K562 (cell line): ENCODE data around the gene TCF4.

Experiments used
- CEBPB ChIP-seq: fragments of 450-650 bp; IDR thresholded peaks from 2 replicates; pipeline ENCODE4 v1.6.1; 2016; ENCODE audit warnings: missing genetic modification characterization, missing compliant biosample characterization
- ELF4 ChIP-seq: fragments of 450-650 bp; formaldehyde crosslinking; IDR thresholded peaks from 2 replicates; pipeline ENCODE4 v1.4.0; 2022; ENCODE audit warnings: missing genetic modification characterization
- EZH2 ChIP-seq: IDR thresholded peaks from 2 replicates; pipeline ENCODE4 v1.6.1; 2012; ENCODE audit warnings: low read depth, mild to moderate bottlenecking, inconsistent platforms, low read length, borderline replicate concordance
- MCM2 ChIP-seq: fragments of 450-650 bp; IDR thresholded peaks from 2 replicates; pipeline ENCODE4 v1.6.1; 2017; ENCODE audit warnings: low read depth, mild to moderate bottlenecking
- POLR2AphosphoS5 ChIP-seq: IDR thresholded peaks from 2 replicates; pipeline ENCODE4 v1.6.1; 2011; ENCODE audit warnings: mild to moderate bottlenecking, low read depth, low read length, moderate library complexity; ENCODE audit not compliant: control insufficient read depth, insufficient read depth
- SETDB1 ChIP-seq: IDR thresholded peaks from one replicate; pipeline ENCODE4 v1.6.1; 2012; ENCODE audit warnings: low read length, control low read depth, inconsistent platforms
- TF ChIP-seq, protein P1 (sequence below): sonication (generic); formaldehyde crosslinking; IDR thresholded peaks from 2 replicates; pipeline ENCODE4 v1.9.0; 2022; ENCODE audit warnings: mild to moderate bottlenecking, missing genetic modification reagents
- TF ChIP-seq, protein P2 (sequence below): sonication (generic); formaldehyde crosslinking; IDR thresholded peaks from 2 replicates; pipeline ENCODE4 v1.8.1; 2022; ENCODE audit warnings: missing genetic modification reagents

DNA sequence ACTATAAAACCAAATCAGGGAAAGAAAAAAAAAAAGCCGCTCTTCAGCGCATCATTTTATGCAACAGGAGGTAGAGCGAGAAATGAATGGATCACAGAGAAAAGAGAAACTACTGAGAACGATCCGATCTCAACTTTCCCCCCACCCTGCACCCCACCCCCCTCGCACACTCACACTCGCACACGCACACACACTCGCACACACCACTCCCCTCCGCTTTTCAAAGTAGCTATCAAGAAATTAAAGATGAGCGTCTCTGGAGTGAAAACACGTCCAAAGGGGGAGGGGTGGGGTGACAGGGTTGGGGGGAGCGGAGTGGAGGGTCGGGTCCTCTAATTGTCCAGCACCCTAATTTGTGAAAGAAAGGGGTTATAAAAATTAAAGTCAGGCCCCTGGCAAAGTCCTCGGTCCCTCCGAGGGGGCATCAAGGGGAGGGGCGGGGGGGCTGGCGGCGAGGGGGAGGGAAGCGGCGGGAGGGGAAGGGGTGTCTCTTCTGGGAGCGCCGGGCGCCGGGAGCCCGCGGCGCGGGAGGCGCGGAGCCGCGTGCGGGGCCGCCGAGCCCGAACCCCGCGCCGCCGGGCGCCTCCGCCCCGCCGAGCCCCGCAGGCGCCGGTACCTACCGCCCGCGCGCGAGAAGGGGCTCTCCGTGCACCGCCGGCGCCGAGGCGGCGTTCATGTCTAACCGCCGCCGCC lies 428 bp downstream of the TCF4 start:
- no peak for TF ChIP-seq MCM2
- TF ChIP-seq, protein P1, sequence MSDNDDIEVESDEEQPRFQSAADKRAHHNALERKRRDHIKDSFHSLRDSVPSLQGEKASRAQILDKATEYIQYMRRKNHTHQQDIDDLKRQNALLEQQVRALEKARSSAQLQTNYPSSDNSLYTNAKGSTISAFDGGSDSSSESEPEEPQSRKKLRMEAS, result no peak
- TF ChIP-seq POLR2AphosphoS5, result no peak
- TF ChIP-seq EZH2, result no peak
- TF ChIP-seq CEBPB (tag), result no peak
- TF ChIP-seq SETDB1, result no peak
- TF ChIP-seq, protein P2, sequence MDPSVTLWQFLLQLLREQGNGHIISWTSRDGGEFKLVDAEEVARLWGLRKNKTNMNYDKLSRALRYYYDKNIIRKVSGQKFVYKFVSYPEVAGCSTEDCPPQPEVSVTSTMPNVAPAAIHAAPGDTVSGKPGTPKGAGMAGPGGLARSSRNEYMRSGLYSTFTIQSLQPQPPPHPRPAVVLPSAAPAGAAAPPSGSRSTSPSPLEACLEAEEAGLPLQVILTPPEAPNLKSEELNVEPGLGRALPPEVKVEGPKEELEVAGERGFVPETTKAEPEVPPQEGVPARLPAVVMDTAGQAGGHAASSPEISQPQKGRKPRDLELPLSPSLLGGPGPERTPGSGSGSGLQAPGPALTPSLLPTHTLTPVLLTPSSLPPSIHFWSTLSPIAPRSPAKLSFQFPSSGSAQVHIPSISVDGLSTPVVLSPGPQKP, result no peak
- no peak for TF ChIP-seq ELF4 (CRISPR knock-in tag)
